Measurements from ENCODE around the gene FNBP1L. TPM values are rescaled to one million over a fixed set of nuclear protein-coding genes. Genes with fewer than 3 reads are reported as not detected.
A peak's percentile ranks its signal among the peaks of the same experiment; 100 is the strongest.

The FNBP1L gene
- total RNA-seq, 1 donor from 2014 or later = 29.7 TPM

GRCh38 chr1:93566227-93566626, 118.3 kb downstream of the FNBP1L start:
- H3K27me3 ChIP-seq (ENCODE audit: control insufficient read depth, insufficient read depth, low read length) = no peaks in the 10 kb centered on the region
- no peak for TF ChIP-seq CTCF (IDR thresholded peaks at IDR 0.05; ENCODE audit: insufficient read depth, low read length, severe bottlenecking)
- FAIRE-seq (no peak), DNase-seq (ENCODE audit: low read depth) (no peak)
- no peak overlapping the region for H3K4me3 ChIP-seq (ENCODE audit: low read depth, low read length)
- H3K36me3 ChIP-seq (ENCODE audit: control insufficient read depth, insufficient read depth, low read length) = peaks cover 15% of the 10 kb centered on the region

GRCh38 chr1:93567255-93567918, 119.5 kb downstream of the FNBP1L start:
- H3K27me3 ChIP-seq (ENCODE audit: control insufficient read depth, insufficient read depth, low read length) = no peaks in the 10 kb centered on the region
- FAIRE-seq (peak; percentile 32), DNase-seq (ENCODE audit: low read depth) (peak; percentile 78)
- peaks cover 22% of the 10 kb centered on the region for H3K36me3 ChIP-seq (ENCODE audit: control insufficient read depth, insufficient read depth, low read length)
- TF ChIP-seq CTCF (IDR thresholded peaks at IDR 0.05; ENCODE audit: insufficient read depth, low read length, severe bottlenecking) = no peak
- H3K4me3 ChIP-seq (ENCODE audit: low read depth, low read length) = no peak overlapping the region

- FAIRE-seq (no peak), DNase-seq (ENCODE audit: low read depth) (no peak)
- no peak for TF ChIP-seq CTCF (IDR thresholded peaks at IDR 0.05; ENCODE audit: insufficient read depth, low read length, severe bottlenecking)
- no peak overlapping the region for H3K4me3 ChIP-seq (ENCODE audit: low read depth, low read length)
- H3K36me3 ChIP-seq (ENCODE audit: control insufficient read depth, insufficient read depth, low read length) = peaks cover 26% of the 10 kb centered on the region
- H3K27me3 ChIP-seq (ENCODE audit: control insufficient read depth, insufficient read depth, low read length) = no peaks in the 10 kb centered on the region
Observed at GRCh38 chr1:93569489-93569888, 121.6 kb downstream of the FNBP1L start.

DNA sequence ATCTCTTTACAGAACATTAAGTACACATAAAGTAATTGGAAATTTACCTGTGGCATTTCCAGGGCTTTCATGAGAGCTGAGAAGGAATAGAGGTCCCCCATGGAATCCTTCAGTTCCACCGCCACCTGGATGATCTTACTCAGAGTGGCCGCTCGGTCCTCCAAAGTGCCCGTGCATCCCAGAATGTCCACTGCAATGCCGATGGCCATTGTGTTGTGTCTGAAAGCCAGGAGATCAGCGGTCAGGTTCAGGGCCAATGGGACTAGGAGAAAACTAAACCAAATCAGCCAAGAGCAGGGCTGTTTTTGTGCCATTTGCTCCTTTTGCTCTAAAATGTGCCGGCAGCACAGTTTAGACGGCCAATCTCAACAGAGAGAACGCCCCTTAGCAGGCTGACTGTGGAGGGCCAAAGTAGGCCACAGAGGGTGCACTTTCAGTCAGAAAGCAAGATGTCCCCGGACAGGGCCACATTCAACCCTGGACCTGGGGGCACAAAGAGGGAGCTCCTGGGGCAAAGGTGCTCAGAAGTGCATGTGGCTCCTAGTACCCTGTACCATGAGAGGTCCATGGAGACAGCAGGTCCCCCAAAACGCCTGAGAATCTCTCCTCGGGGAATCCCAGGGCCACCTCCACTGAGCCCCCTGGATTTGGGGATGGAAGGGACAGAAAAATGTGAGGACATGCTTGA, 123.8 kb downstream of the FNBP1L start:
- Histone ChIP-seq H3K36me3 (ENCODE audit: control insufficient read depth, insufficient read depth, low read length) (peaks cover 26% of the 10 kb centered on the region), H3K27me3 (ENCODE audit: control insufficient read depth, insufficient read depth, low read length) (no peaks in the 10 kb centered on the region), H3K4me3 (ENCODE audit: low read depth, low read length) (no peak overlapping the region)
- TF ChIP-seq CTCF (IDR thresholded peaks at IDR 0.05; ENCODE audit: insufficient read depth, low read length, severe bottlenecking) = no peak
- no peak for FAIRE-seq
- DNase-seq (ENCODE audit: low read depth) = no peak

DNA sequence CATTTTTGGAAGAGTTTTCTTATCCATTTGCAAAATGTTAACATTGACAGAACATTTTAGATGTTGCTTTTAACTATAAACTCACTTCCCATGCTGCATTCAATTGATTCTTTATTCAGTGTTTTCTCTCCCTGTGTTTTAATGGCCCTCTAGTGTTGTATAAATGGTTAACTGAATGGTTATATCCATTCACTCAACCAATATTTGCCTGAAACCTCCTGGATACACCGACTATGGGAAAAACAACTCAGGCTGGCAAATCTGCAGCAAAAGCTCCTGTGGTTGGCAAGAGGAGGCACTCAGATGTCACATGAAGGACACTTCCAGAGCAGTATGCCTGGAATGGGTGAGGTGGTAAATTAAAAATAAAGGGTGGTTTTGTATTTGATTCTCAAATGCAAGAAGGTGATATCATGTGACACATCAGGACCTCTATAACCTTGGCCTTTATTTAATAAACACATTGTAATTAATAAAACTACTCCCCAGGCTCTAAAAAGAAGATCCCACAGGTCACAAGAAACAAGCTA, 126.1 kb downstream of the FNBP1L start:
- no peak overlapping the region for H3K4me3 ChIP-seq (ENCODE audit: low read depth, low read length)
- TF ChIP-seq CTCF (IDR thresholded peaks at IDR 0.05; ENCODE audit: insufficient read depth, low read length, severe bottlenecking) = no peak
- FAIRE-seq = no peak
- H3K36me3 ChIP-seq (ENCODE audit: control insufficient read depth, insufficient read depth, low read length) = peaks cover 29% of the 10 kb centered on the region
- H3K27me3 ChIP-seq (ENCODE audit: control insufficient read depth, insufficient read depth, low read length) = no peaks in the 10 kb centered on the region
- no peak for DNase-seq (ENCODE audit: low read depth)
